GM18505 (cell line): ENCODE data around the gene NXPH4.
A peak's percentile ranks its signal among the peaks of the same experiment; 100 is the strongest.

Experiments
- ATAC-seq: cut with Tn5 transposase; IDR thresholded peaks from one replicate; pipeline ENCODE4 v1.9.1; 2021; ENCODE audit not compliant: unreplicated experiment
- POLR2A ChIP-seq: IDR thresholded peaks from 4 replicates; pipeline ENCODE4 v1.6.1; 2011; ENCODE audit warnings: borderline replicate concordance; ENCODE audit not compliant: insufficient read depth, insufficient read length; ENCODE audit errors: extremely low read depth

Gene NXPH4

DNA sequence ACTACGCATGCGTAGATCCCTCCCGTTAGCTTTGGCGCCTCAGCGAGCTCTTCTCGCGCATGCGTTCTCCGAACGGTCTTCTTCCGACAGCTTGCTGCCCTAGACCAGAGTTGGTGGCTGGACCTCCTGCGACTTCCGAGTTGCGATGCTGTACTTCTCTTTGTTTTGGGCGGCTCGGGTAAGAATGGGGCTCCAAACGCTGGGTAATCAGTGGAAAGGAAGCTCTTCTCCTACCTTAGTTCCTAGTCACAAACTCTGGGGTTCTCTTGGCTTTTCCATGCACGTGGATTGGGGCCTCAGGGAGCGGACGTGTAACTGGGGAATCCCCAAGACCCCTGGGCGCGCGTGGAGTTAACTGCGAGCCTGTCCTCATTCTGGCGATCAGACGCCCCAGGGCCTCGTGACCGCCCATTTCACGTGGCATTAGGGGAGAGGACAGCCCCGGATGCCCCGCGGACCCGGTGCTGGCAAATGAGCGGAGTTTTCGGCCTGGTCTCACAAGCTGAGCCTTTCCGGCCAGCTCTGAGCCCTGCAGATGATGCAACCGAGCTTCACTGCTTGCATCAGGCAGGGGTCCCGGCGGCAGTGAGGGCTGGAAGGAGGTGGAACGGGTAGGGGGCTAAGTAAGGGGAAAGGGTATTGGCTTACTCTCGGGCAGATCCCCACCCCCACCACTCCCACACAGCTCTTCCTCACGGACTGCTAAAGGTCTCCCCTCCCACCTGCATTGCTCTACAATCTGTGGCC is 13.2 kb downstream of the NXPH4 start, which contains the start of gene SHMT2:
TSS of gene SHMT2 (plus strand) at position 78 of the 747 bp plus-strand sequence. CDS start at position 146, 68 bp downstream.
- TF ChIP-seq POLR2A: peak; percentile 88
- ATAC-seq: peak; percentile 54

- TF ChIP-seq POLR2A: no peak
- ATAC-seq: no peak
Observed at GRCh38 chr12:57230381-57231155, 14.0 kb downstream of the NXPH4 start.

DNA sequence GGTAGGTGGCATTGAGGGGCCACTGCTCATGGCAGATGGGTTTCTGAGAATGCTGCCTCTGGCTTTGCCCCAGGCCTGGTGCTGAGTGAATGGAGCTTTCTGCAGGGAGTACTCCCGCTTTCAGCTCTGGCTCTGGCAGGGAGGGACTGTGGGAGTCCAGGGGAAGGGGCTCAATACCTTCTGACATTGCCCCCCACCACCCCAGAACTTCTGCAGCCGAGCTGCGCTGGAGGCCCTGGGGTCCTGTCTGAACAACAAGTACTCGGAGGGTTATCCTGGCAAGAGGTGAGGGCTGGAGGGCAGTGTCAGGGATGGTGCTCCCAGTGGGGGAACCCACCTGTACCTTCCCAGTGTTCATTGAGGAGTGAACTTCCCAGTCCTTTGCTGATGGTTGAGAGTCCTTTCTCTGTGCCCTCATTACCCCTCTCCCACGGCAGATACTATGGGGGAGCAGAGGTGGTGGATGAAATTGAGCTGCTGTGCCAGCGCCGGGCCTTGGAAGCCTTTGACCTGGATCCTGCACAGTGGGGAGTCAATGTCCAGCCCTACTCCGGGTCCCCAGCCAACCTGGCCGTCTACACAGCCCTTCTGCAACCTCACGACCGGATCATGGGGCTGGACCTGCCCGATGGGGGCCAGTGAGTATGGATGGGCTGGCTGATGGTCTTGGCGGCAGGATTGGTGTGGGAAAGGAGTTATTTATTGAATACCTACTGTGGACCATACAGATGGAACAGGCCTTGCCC is 14.9 kb downstream of the NXPH4 start:
- TF ChIP-seq POLR2A: no peak
- ATAC-seq: no peak

- no peak for ATAC-seq
- no peak for TF ChIP-seq POLR2A
Observed at GRCh38 chr12:57232156-57232756, 15.7 kb downstream of the NXPH4 start.

DNA sequence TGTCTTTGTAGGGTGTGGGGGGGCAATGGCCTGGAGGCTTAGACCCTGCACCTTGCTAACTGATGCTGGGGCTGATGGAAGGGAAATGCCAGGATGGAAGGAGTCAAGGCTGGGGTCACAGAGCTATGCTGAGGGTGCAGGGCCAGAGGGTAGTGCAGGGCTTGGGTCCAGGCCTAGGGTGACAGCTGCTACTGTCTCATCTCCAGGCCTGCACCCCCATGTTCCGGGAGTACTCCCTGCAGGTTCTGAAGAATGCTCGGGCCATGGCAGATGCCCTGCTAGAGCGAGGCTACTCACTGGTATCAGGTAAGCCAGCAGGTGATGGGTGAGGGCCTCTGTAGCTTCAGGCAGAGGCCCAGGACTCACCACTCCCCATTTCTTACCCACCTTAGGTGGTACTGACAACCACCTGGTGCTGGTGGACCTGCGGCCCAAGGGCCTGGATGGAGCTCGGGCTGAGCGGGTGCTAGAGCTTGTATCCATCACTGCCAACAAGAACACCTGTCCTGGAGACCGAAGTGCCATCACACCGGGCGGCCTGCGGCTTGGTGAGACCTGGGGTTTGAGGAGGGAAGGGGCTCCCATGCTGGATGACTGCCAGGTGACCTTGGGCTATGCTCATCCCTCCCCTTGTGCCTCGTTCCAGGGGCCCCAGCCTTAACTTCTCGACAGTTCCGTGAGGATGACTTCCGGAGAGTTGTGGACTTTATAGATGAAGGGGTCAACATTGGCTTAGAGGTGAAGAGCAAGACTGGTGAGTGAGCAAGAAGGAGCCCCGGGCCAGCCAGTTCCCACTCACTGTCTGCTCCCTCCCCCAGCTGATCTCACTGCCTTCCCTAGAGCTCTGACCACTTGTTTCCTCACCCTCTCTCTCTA is 17.0 kb downstream of the NXPH4 start:
- no peak for ATAC-seq

DNA sequence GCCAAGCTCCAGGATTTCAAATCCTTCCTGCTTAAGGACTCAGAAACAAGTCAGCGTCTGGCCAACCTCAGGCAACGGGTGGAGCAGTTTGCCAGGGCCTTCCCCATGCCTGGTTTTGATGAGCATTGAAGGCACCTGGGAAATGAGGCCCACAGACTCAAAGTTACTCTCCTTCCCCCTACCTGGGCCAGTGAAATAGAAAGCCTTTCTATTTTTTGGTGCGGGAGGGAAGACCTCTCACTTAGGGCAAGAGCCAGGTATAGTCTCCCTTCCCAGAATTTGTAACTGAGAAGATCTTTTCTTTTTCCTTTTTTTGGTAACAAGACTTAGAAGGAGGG is 17.6 kb downstream of the NXPH4 start:
- TF ChIP-seq POLR2A: no peak
- ATAC-seq: no peak

More for the DNA sequence above, 17.0 kb downstream of the NXPH4 start:
- peak; percentile 22 for TF ChIP-seq POLR2A

DNA sequence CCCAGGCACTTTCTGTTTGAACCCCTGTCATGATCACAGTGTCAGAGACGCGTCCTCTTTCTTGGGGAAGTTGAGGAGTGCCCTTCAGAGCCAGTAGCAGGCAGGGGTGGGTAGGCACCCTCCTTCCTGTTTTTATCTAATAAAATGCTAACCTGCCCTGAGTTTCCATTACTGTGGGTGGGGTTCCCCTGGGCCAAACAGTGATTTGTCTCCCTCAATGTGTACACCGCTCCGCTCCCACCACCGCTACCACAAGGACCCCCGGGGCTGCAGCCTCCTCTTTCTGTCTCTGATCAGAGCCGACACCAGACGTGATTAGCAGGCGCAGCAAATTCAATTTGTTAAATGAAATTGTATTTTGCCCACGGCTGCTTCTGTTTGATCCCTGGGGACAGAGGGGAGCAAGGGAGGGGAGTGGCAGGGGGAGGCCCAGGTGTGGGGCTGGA is 18.0 kb downstream of the NXPH4 start:
- no peak for ATAC-seq
- TF ChIP-seq POLR2A: no peak

GRCh38 chr12:57235017-57235727 is 18.6 kb downstream of the NXPH4 start:
- no peak for TF ChIP-seq POLR2A
- ATAC-seq: no peak

GRCh38 chr12:57235728-57236131 is 19.1 kb downstream of the NXPH4 start:
- TF ChIP-seq POLR2A: peak; percentile 26
- no peak for ATAC-seq

DNA sequence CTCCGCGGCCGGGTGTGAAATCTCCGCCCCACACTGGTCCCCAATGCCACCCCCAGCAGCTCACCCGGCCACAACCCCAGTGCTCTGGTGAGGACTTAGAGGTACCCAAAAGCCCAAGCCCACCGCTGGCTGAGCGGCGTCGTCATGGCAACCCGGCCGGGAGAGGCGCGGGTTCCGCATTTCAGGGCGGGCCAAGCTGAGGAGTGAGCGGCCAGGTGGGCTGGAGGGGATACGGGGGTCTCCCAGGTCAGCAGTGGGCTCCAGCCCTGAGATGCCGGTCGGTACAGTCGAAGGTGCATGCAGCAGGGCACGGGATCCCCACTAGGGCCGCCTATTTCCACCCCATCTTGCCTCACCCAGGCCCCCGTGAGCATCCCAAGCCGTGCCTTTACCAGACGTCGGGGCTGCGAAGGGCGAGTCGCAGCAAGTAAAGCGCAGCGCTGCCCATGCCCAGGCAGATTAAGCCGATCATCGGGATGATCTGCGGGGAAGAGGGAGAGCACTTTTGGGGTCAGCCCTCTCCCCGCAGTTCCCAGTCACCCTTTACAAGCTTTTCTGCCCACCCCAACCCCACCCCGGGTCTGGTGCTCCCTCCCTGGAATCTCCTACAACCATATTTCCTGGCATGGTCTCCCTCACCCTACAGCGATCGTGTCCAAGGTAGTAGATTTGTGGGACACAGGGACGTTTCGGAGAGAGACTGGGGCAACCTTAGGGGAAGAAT is 19.8 kb downstream of the NXPH4 start:
- no peak for ATAC-seq
- peak; percentile 2 for TF ChIP-seq POLR2A

DNA sequence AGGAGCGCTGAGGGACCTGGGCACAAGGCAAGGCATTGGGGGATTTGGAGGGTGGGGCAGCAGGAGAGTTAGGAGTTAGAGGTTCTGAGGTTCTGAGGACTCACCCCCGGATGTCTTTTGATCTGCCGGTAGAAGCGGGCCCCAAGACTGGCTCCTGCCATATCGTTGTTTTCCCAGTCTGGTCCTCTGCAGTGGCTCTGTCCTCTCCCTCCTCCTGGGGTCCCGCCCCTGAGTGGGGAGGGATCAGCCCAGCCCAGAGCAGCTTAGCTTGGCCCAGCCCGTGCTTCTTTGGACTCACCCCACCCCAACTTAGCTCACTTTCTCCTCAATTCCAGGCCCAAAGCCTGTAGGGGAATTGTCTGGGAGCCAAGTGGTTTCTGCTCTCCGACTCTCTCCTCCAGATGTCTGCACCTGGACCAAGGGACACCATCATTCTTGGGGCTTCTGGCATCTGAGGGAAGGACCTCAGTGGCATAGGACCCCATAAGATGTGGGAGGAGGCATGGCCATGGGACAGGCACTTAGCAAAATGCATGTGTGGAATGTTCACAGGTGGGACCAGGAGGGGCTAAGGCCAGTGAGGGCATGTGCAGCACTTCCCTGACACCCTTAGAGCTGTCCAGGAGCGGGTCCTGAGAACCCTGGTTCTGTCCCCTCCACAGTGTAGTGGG is 20.5 kb downstream of the NXPH4 start:
- no peak for TF ChIP-seq POLR2A
- no peak for ATAC-seq

DNA sequence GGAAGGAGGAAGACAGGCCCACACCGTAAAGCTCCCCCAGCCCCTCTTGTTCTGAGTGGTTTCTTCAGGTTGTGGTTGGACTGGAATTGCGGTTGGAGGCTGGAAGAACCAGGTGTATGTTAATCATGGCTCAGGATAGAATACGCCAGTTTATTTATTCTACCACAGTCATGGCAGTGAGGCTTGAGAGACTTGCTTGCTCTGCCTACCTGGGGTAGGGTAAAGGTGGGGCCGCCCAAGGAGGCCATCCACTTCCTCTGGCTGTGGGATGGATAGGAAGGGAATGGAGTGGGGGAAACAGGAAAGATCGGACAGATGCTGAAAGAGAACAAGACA is 21.0 kb downstream of the NXPH4 start:
- no peak for TF ChIP-seq POLR2A
- no peak for ATAC-seq
